ENCODE data around the gene ZIC4.

GRCh38 chr3:147351301-147351700 is 55.0 kb downstream of the ZIC4 start:
- no peak for TF ChIP-seq NBN (IDR thresholded peaks at IDR 0.05)
- TF ChIP-seq CHD2 (IDR thresholded peaks at IDR 0.05; ENCODE audit: borderline replicate concordance, low read depth, low read length) = no peak
- TF ChIP-seq CUX1 (IDR thresholded peaks at IDR 0.05; ENCODE audit: insufficient replicate concordance, low read depth, low read length) = no peak
- TF ChIP-seq CTCF (IDR thresholded peaks at IDR 0.05 in 2 of 3, conservative IDR thresholded peaks at IDR 0.05 in 1 of 3; ENCODE audit: control insufficient read depth in 2 of 3, extremely low read depth in 1 of 3, insufficient read depth in 1 of 3, low read depth in 3 of 3, low read length in 3 of 3) = no peak
- no peak for TF ChIP-seq IKZF2 (IDR thresholded peaks at IDR 0.05)
- no peak for TF ChIP-seq PRDM15 (CRISPR knock-in tag; IDR thresholded peaks at IDR 0.05)
- TF ChIP-seq ZBTB33 (IDR thresholded peaks at IDR 0.05) = no peak
- TF ChIP-seq NFIC (IDR thresholded peaks at IDR 0.05; ENCODE audit: low read depth, low read length) = no peak

All from GM12878 (cell line).